ENCODE measurements around the gene FAM120A. TPM values are rescaled to one million over a fixed set of nuclear protein-coding genes. Genes with fewer than 3 reads are reported as not detected.

Gene FAM120A
- total and polyA plus RNA-seq, 2 of the 13 experiments (the other 11 are each of a cell fraction or from before 2014, with no cell fraction given) = 41.3 to 44.4 TPM

- in situ Hi-C loops (cut with HindIII; ENCODE audit: extremely low pct_ligation_motif_present, low pct_unique_long_range_greater_than_20kb) = no loop called here
- H4K20me1 ChIP-seq (ENCODE audit: insufficient read depth, low read length) = no peaks in the 10 kb centered on the region; the same call in 1 of the 2 replicates
- H3K4me3 ChIP-seq (replicated peaks in 1 of 3; ENCODE audit: insufficient read depth in 1 of 3, low read depth in 2 of 3, low read length in 3 of 3) = no peak overlapping the region
- FAIRE-seq = no peak
- H3K79me2 ChIP-seq (ENCODE audit: insufficient read depth, low read length) = peaks cover 19% of the 10 kb centered on the region
- no CpG with 5 or more reads among the region's 2 CpGs for WGBS (ENCODE audit: low lambda C conversion rate)
- no peak for DNase-seq (ENCODE audit: low spot score)
- TF ChIP-seq FLYWCH1 (CRISPR knock-in tag; IDR thresholded peaks at IDR 0.05) = no peak
- no peak for TF ChIP-seq RFXANK (CRISPR knock-in tag; IDR thresholded peaks at IDR 0.05)
- no peak for TF ChIP-seq ZNF138 (CRISPR knock-in tag; IDR thresholded peaks at IDR 0.05; ENCODE audit: low read depth)
- TF ChIP-seq MIXL1 (CRISPR knock-in tag; IDR thresholded peaks at IDR 0.05) = no peak
- TF ChIP-seq, protein P1, sequence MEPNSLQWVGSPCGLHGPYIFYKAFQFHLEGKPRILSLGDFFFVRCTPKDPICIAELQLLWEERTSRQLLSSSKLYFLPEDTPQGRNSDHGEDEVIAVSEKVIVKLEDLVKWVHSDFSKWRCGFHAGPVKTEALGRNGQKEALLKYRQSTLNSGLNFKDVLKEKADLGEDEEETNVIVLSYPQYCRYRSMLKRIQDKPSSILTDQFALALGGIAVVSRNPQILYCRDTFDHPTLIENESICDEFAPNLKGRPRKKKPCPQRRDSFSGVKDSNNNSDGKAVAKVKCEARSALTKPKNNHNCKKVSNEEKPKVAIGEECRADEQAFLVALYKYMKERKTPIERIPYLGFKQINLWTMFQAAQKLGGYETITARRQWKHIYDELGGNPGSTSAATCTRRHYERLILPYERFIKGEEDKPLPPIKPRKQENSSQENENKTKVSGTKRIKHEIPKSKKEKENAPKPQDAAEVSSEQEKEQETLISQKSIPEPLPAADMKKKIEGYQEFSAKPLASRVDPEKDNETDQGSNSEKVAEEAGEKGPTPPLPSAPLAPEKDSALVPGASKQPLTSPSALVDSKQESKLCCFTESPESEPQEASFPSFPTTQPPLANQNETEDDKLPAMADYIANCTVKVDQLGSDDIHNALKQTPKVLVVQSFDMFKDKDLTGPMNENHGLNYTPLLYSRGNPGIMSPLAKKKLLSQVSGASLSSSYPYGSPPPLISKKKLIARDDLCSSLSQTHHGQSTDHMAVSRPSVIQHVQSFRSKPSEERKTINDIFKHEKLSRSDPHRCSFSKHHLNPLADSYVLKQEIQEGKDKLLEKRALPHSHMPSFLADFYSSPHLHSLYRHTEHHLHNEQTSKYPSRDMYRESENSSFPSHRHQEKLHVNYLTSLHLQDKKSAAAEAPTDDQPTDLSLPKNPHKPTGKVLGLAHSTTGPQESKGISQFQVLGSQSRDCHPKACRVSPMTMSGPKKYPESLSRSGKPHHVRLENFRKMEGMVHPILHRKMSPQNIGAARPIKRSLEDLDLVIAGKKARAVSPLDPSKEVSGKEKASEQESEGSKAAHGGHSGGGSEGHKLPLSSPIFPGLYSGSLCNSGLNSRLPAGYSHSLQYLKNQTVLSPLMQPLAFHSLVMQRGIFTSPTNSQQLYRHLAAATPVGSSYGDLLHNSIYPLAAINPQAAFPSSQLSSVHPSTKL (CRISPR knock-in tag; IDR thresholded peaks at IDR 0.05) = no peak
- TF ChIP-seq, protein P2, sequence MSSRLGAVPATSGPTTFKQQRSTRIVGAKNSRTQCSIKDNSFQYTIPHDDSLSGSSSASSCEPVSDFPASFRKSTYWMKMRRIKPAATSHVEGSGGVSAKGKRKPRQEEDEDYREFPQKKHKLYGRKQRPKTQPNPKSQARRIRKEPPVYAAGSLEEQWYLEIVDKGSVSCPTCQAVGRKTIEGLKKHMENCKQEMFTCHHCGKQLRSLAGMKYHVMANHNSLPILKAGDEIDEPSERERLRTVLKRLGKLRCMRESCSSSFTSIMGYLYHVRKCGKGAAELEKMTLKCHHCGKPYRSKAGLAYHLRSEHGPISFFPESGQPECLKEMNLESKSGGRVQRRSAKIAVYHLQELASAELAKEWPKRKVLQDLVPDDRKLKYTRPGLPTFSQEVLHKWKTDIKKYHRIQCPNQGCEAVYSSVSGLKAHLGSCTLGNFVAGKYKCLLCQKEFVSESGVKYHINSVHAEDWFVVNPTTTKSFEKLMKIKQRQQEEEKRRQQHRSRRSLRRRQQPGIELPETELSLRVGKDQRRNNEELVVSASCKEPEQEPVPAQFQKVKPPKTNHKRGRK (CRISPR knock-in tag; IDR thresholded peaks at IDR 0.05) = no peak
- TF ChIP-seq ZNF441 (CRISPR knock-in tag; IDR thresholded peaks at IDR 0.05; ENCODE audit: borderline replicate concordance) = no peak
- no peak for TF ChIP-seq NFRKB (IDR thresholded peaks at IDR 0.05)
- no peak for TF ChIP-seq POGK (CRISPR knock-in tag; conservative IDR thresholded peaks at IDR 0.05)
- no peak overlapping the region for H2AFZ ChIP-seq (ENCODE audit: low read length)
- H3K9ac ChIP-seq (ENCODE audit: insufficient read depth, low read depth, low read length) = no peak overlapping the region
- H3K4me2 ChIP-seq (ENCODE audit: low read depth, low read length) = no peak overlapping the region
- POLR2A ChIA-PET = no interaction called here
- no peaks in the 10 kb centered on the region for H3K9me3 ChIP-seq (ENCODE audit: low read length)
- peaks cover 10 to 11% of the 10 kb centered on the region in 2 experiments; a peak in 4 of 5 replicates for H3K36me3 ChIP-seq (replicated peaks in 1 of 2; ENCODE audit: control insufficient read depth in 1 of 2, insufficient read depth in 2 of 2, low read length in 2 of 2)
- intact Hi-C loops (cut with micrococcal nuclease; ENCODE audit: unreplicated experiment) = no loop called here
- no TSS peak for BruUV-seq (replicated peaks)
- H3K4me1 ChIP-seq (ENCODE audit: insufficient read depth, low read length) = peaks cover 5% of the 10 kb centered on the region; the same call in 1 of the 2 replicates
- no peak overlapping the region for H3K27ac ChIP-seq (ENCODE audit: extremely low read length, insufficient read depth, low read length)
- no peaks in the 10 kb centered on the region for H3K27me3 ChIP-seq (ENCODE audit: control insufficient read depth in 1 of 2, insufficient read depth in 2 of 2, low read length in 2 of 2)
- ATAC-seq = peak; percentile 36
- CTCF ChIA-PET (ENCODE audit: low intra/inter-chr PET ratio, low total read pairs) = no interaction called here
Measured at GRCh38 chr9:93508207-93508606, 56.7 kb downstream of the FAM120A start.

Data from HepG2 (cell line).